MCF 10A (cell line): ENCODE results near the gene LRMDA. TPM values are rescaled to one million over a fixed set of nuclear protein-coding genes. Genes with fewer than 3 reads are reported as not detected.
A peak's percentile ranks its signal among the peaks of the same experiment; 100 is the strongest.

Experiments used
- BruUV-seq: library from RNA; stranded (reverse); fragments of 400-500 nt; replicated peaks from 2 replicates; lab custom pipeline; 2021; lab: Mats Ljungman, UMichigan
- CTCF ChIA-PET: fragments of 300-600 bp; sonication (Branson Sonifier 250); formaldehyde crosslinking; extraction: SDS; loops from one replicate; lab custom pipeline; 2021; ENCODE audit warnings: antibody characterized with exemption, inconsistent platforms; lab: Yijun Ruan, JAX
- POLR2A ChIA-PET: fragments of 300-600, 350-650 bp; sonication (Branson Sonifier 250); formaldehyde crosslinking; extraction: SDS; loops from one replicate; lab custom pipeline; 2020; ENCODE audit warnings: antibody characterized with exemption, inconsistent platforms; lab: Yijun Ruan, JAX
- DNase-seq: peaks from one replicate; pipeline ENCODE4 v3.0.0-alpha.2; 2018; ENCODE audit not compliant: unreplicated experiment
- H3K27ac Mint-ChIP-seq: one replicate; pipeline ENCODE4 v1.8.0; 2022; ENCODE audit warnings: mild to moderate bottlenecking, low read depth, mixed read lengths; ENCODE audit not compliant: unreplicated experiment
- H3K27me3 Mint-ChIP-seq: one replicate; pipeline ENCODE4 v1.8.0; 2022; ENCODE audit warnings: mixed read lengths; ENCODE audit not compliant: insufficient read depth, unreplicated experiment
- H3K36me3 Mint-ChIP-seq: one replicate; pipeline ENCODE4 v1.8.0; 2022; ENCODE audit warnings: mild to moderate bottlenecking, moderate library complexity, mixed read lengths; ENCODE audit not compliant: insufficient read depth, unreplicated experiment
- H3K4me1 Mint-ChIP-seq: one replicate; pipeline ENCODE4 v1.8.0; 2022; ENCODE audit warnings: mixed read lengths; ENCODE audit not compliant: insufficient read depth, unreplicated experiment
- H3K4me3 Mint-ChIP-seq: one replicate; pipeline ENCODE4 v1.8.0; 2022; ENCODE audit warnings: mild to moderate bottlenecking, moderate library complexity, mixed read lengths; ENCODE audit not compliant: unreplicated experiment
- H3K9me3 Mint-ChIP-seq: one replicate; pipeline ENCODE4 v1.8.0; 2022; ENCODE audit warnings: mixed read lengths; ENCODE audit not compliant: unreplicated experiment
- intact Hi-C: fragments of 100-400 bp; cut with micrococcal nuclease; formaldehyde crosslinking; loops from 2 replicates; pipeline ENCODE4 v1.14.1; 2022
- total RNA-seq: library from RNA; stranded (reverse); gene quantifications from 2 replicates; pipeline ENCODE4 v1.2.3, GENCODE V29; 2022
- TF ChIP-seq, protein P1 (sequence below): fragments of 200-600 bp; IDR thresholded peaks from one replicate; pipeline ENCODE4 v1.8.0; 2022; ENCODE audit warnings: antibody characterized with exemption, mild to moderate bottlenecking; ENCODE audit not compliant: unreplicated experiment

LRMDA gene
- total RNA-seq, 1 experiment from 2014 or later, result not detected

- Mint-ChIP-seq H3K27ac (no peak overlapping the region), H3K9me3 (no peaks in the 10 kb centered on the region), H3K27me3 (no peaks in the 10 kb centered on the region), H3K4me1 (no peaks in the 10 kb centered on the region), H3K36me3 (no peaks in the 10 kb centered on the region), H3K4me3 (no peak overlapping the region)
- ChIA-PET POLR2A (no interaction called here), CTCF (interaction anchor here (4.1 kb wide), 1 partner anchor 12 kb away, joined by 44 read pairs; no protein-coding TSS in a partner anchor)
- no peak for DNase-seq
- no TSS peak for BruUV-seq
- intact Hi-C loops, result no loop called here
- TF ChIP-seq, protein P1, sequence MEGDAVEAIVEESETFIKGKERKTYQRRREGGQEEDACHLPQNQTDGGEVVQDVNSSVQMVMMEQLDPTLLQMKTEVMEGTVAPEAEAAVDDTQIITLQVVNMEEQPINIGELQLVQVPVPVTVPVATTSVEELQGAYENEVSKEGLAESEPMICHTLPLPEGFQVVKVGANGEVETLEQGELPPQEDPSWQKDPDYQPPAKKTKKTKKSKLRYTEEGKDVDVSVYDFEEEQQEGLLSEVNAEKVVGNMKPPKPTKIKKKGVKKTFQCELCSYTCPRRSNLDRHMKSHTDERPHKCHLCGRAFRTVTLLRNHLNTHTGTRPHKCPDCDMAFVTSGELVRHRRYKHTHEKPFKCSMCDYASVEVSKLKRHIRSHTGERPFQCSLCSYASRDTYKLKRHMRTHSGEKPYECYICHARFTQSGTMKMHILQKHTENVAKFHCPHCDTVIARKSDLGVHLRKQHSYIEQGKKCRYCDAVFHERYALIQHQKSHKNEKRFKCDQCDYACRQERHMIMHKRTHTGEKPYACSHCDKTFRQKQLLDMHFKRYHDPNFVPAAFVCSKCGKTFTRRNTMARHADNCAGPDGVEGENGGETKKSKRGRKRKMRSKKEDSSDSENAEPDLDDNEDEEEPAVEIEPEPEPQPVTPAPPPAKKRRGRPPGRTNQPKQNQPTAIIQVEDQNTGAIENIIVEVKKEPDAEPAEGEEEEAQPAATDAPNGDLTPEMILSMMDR, result no peak
Measured at GRCh38 chr10:76025124-76025477, 593.7 kb downstream of the LRMDA start.

DNA sequence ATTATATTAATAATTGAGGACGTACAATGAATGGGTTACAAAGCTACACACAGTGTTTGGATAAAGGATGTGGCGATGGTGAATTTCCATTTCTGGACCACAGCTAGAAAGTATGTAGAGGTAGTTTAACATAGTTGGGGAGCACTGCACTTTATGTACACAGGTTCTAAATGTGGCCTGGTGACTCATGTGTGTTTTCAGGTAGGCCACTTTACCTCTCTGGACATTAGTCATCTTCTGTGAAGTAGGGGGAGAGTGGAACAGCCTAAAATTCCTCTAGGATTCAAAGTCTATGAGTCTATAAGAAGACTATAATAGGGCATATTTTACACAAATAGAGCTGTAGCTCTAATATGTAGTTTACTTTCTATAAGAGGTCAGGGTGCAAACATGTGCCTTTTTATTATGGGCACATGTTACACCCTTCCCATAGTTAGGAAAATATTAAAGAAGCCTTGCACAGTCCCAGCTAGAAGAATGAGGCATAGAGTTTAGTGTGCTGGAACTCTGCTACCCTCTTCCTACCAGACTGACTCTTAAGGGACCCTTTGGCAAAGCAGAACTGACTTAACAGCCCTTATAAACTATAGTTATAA is 594.9 kb downstream of the LRMDA start:
- Mint-ChIP-seq H3K36me3 (no peaks in the 10 kb centered on the region), H3K4me3 (no peak overlapping the region), H3K27me3 (no peaks in the 10 kb centered on the region), H3K4me1 (no peaks in the 10 kb centered on the region), H3K27ac (no peak overlapping the region), H3K9me3 (no peaks in the 10 kb centered on the region)
- ChIA-PET CTCF (interaction anchor here (0.6 to 4.1 kb wide), 9 partner anchors 10 to 973 kb away, joined by 3 to 44 read pairs (median 4); no protein-coding TSS in a partner anchor), POLR2A (interaction anchor here (1.0 to 1.7 kb wide), 3 partner anchors 13 to 626 kb away, joined by 3 to 5 read pairs (median 3); no protein-coding TSS in a partner anchor)
- peak; percentile 36 for DNase-seq
- intact Hi-C loops, result loop anchor here (2.0 kb wide), 1 partner anchor 623 kb away; no protein-coding TSS in a partner anchor
- TF ChIP-seq, protein P1, result no peak
- BruUV-seq, result no TSS peak

DNA sequence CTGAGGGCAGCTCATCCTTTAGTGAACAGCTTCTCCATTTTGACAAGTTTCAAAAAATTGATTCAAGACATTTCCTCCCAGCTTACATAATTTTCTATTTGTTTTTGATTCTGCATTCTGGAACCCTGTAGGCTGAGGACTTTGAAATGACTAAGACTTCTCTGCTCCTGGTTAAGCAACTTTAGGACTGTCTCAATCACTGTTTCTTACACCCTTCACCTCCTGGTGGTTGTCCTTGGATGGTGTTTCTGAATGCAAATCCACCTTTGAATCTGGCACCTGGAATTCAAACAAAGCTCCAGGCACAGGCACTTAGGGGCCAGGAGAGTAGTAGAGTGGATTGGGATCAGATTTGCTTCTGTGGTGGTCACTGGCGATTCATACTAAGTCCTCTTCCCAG is 595.5 kb downstream of the LRMDA start:
- TF ChIP-seq, protein P1, result no peak
- ChIA-PET POLR2A (interaction anchor here (0.6 to 1.7 kb wide), 4 partner anchors 12 to 627 kb away, joined by 3 to 5 read pairs (median 3); no protein-coding TSS in a partner anchor), CTCF (interaction anchor here (0.6 to 4.1 kb wide), 9 partner anchors 10 to 972 kb away, joined by 3 to 44 read pairs (median 4); no protein-coding TSS in a partner anchor)
- no peak overlapping the region for H3K4me3 Mint-ChIP-seq
- H3K27ac Mint-ChIP-seq, result no peak overlapping the region
- no peaks in the 10 kb centered on the region for H3K9me3 Mint-ChIP-seq
- no TSS peak for BruUV-seq
- H3K27me3 Mint-ChIP-seq, result no peaks in the 10 kb centered on the region
- intact Hi-C loops, result loop anchor here (2.0 kb wide), 1 partner anchor 624 kb away; no protein-coding TSS in a partner anchor
- no peaks in the 10 kb centered on the region for H3K4me1 Mint-ChIP-seq
- peak; percentile 39 for DNase-seq
- H3K36me3 Mint-ChIP-seq, result no peaks in the 10 kb centered on the region

- Mint-ChIP-seq H3K9me3 (no peaks in the 10 kb centered on the region), H3K36me3 (no peaks in the 10 kb centered on the region), H3K27me3 (no peaks in the 10 kb centered on the region), H3K4me3 (no peak overlapping the region), H3K4me1 (no peaks in the 10 kb centered on the region), H3K27ac (no peak overlapping the region)
- TF ChIP-seq, protein P1, result no peak
- ChIA-PET CTCF (interaction anchor here (0.5 kb wide), 1 partner anchor 606 kb away, joined by 4 read pairs; no protein-coding TSS in a partner anchor), POLR2A (interaction anchor here (1.0 kb wide), 1 partner anchor 628 kb away, joined by 3 read pairs; no protein-coding TSS in a partner anchor)
- intact Hi-C loops, result no loop called here
- no TSS peak for BruUV-seq
- DNase-seq, result no peak
Measured at GRCh38 chr10:76029782-76030181, 598.4 kb downstream of the LRMDA start.
